HL-60 (cell line): ENCODE results near the gene PDGFD.

ENCODE experiments used
- POLR2AphosphoS5 ChIP-seq: IDR thresholded peaks from 2 replicates; pipeline ENCODE4 v1.6.1; 2012; ENCODE audit warnings: low read depth
- TF ChIP-seq, protein P1 (sequence below): IDR thresholded peaks from one replicate; pipeline ENCODE4 v1.5.1; 2011; ENCODE audit warnings: low read length, control low read depth, inconsistent platforms; ENCODE audit not compliant: insufficient read depth

DNA sequence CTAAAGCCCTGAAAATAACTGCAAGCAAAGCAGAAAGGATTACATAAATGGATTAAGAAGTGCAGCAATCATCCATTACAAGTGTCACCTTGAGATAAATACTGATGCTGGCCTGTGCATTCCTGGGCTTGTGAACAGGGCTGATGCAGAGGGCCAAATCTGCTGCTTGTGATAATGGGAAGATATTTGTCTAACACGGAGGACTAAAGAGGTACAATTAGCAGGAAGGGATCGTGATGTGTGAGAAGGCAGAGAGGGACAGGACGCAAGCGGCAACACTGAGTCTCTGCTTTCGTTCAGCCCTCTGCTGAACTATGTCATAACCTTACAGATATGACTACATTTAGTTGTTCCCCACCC, 235.2 kb downstream of the PDGFD start:
- TF ChIP-seq, protein P1, sequence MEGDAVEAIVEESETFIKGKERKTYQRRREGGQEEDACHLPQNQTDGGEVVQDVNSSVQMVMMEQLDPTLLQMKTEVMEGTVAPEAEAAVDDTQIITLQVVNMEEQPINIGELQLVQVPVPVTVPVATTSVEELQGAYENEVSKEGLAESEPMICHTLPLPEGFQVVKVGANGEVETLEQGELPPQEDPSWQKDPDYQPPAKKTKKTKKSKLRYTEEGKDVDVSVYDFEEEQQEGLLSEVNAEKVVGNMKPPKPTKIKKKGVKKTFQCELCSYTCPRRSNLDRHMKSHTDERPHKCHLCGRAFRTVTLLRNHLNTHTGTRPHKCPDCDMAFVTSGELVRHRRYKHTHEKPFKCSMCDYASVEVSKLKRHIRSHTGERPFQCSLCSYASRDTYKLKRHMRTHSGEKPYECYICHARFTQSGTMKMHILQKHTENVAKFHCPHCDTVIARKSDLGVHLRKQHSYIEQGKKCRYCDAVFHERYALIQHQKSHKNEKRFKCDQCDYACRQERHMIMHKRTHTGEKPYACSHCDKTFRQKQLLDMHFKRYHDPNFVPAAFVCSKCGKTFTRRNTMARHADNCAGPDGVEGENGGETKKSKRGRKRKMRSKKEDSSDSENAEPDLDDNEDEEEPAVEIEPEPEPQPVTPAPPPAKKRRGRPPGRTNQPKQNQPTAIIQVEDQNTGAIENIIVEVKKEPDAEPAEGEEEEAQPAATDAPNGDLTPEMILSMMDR, result no peak
- no peak for TF ChIP-seq POLR2AphosphoS5
